KG1 (cell line): ENCODE measurements around the gene RAB10.

Source experiments
- DNase-seq: peaks from one replicate; lab custom pipeline; 2025; lab: John Stamatoyannopoulos, UW

The RAB10 gene

GRCh38 chr2:26179446-26179913 is 145.6 kb downstream of the RAB10 start:
- DNase-seq = no peak

DNA sequence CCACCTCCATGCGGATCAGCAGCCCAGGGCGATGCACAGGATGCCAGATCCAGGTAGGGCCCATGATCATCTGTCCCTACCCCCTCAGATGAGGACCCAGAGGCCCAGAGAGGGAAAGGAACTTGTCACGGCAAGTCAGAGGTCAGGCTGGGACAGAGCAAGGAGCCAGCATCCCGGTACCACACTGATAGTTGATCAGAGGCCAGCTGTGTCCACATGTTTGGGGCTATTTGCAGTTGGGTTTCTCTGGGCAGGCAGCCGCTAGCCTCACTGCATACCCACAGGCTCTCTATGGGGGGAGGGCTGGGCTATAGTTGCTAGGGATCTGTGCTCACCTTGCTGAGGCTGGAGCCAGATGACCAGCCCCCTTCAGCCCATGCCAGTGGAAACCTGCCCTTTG is 148.6 kb downstream of the RAB10 start:
- no peak for DNase-seq

DNA sequence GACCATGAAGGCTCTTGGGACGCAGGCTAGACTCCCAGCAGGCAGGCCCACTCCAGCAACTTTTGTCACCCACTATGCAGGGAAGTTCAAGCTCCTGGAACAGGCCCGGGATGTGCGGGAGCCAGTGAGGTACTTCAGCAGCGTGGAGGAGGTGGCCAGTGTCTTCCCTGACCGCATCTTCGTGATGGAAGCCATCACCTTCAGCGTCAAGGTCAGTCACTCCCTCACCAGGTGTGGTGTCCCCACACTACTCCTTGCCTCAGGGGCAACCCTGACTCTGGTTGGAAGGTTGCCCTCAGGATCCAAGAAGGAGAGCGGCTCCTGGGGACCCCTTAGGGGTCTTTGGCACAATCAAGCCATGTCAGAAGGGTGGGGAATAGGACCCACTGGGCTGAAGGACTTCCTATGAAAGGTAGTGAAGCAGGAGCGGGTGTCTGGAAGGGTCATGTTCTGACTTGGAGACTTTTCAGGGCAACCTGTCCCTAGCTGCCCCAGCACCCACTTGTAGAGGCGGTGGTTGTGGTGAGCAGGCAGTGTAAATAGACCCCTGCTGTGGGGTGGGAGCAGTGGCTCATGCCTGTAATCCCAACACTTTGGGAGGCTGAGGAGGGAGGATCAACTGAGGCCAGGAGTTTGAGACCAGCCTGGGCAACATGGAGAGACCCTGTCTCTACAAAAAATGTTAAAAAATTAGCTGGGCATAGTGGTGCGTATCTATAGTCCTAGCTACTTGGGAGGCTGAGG is 149.2 kb downstream of the RAB10 start:
- no peak for DNase-seq

DNA sequence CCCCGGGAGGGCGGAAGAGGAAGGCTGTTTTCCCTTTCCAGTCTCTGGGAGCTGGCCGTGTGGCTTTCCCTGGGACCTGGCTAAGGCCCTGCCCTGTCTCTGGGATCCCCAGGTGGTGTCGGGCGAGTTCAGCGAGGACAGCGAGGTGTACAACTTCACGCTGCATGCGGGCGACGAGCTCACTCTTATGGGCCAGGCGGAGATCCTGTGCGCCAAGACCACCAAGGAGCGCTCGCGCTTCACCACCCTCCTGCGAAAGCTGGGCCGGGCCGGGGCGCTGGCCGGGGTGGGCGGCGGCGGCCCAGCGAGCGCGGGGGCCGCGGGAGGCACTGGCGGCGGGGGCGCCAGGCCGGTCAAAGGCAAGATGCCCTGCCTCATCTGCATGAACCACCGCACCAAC is 150.2 kb downstream of the RAB10 start:
- no peak for DNase-seq

GRCh38 chr2:26184555-26185303 is 150.8 kb downstream of the RAB10 start:
- peak; percentile 48 for DNase-seq

- DNase-seq = no peak
Measured at GRCh38 chr2:26185304-26185928, 151.5 kb downstream of the RAB10 start.

DNA sequence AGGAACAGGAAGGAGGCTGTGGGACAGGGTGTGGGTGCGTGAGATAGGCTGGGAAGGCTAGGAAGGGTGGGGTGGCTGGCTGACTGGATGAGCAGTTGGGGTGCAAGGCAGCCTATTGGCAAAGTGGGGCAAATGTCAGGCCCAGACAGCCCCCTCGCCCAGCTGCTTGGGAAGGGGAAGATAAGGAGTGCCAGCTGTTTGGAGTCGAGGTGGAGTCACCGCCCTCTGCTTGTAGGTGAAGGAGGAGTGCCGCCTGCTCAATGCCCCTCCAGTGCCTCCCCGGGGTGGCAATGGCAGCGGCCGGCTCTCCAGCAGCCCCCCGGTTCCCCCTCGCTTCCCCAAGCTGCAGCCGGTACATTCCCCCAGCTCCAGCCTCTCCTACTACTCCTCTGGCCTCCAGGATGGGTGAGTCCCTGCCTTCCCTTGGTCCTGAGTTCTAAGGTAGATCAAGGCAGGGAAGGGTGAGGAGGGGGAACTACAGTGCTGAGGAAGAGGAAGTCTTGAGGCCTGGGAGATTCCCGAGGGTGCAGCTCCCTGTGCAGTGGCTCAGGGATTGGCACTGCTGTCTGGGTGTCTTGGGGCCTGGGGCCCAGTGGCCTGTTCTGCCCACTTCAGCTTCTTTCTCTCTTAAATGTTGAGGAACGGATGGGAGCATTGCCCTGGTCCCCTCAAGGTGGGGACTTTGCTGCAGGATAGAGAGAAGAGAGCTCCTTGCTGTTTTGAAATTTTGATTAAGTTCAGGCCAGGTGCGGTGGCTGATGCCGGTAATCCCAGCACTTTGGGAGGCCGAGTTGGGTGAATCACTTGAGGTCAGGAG is 152.3 kb downstream of the RAB10 start:
- DNase-seq = no peak
